ENCODE measurements around the gene GRIK4.
A peak's percentile ranks its signal among the peaks of the same experiment; 100 is the strongest.

Gene GRIK4

DNA sequence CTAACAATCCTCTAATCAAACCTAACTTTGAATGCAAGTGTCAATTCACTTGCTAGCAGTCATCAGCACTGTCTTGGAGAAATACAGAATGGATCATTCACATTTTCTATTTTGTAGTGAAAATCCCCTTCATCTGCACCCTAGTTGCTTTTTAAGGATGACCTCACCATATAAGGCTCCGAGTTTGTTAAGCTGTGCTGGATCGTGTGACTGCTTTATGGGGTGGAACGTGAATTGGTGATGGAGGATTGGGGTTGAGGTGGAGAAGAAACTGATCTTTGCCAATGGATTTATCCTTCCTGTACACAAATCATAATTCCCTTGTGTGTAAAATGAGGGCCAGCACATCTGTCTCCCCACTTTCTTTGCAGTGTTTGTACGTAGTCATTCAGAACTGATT, 426.7 kb downstream of the GRIK4 start:
- no peak for DNase-seq (ENCODE audit: low spot score in 2 of 2)
- no peaks in the 10 kb centered on the region for H3K27me3 ChIP-seq (ENCODE audit: low read depth)
- no peak overlapping the region for H3K4me3 ChIP-seq
- in situ Hi-C loops (cut with MboI; ENCODE audit: low sequenced_read_pairs) = no loop called here
- H3K9me3 ChIP-seq = no peaks in the 10 kb centered on the region
- no peaks in the 10 kb centered on the region for H3K36me3 ChIP-seq (replicated peaks)
- peaks cover 17% of the 10 kb centered on the region for H3K4me1 ChIP-seq

DNA sequence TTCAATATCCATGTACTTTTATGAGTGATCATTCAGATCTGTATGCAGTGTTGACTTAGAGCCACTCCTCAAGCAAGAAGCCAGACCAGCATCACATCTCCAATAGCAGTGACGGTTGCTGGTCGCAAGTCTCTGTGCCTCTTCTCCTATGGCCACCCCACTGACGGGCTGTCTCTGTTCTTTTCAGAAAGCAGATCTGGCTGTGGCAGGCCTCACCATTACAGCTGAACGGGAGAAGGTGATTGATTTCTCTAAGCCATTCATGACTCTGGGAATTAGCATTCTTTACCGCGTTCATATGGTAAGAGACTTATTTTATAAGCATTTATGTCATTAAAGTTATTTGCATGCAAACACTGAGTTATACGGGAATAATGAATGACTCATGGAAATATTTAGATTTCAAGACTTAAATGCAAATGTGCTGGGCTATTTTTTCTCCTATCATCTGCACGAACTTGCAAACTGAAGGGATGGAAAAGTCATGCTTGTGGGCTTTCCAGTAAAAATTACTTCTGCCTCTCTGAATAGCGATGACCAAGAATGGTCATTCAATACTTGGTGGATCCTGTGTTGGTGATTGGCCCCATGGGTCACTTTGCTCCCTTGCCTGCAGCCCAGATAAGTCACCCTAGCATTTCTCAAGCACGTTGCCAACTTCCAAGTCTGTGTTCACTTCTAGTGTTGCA, 428.8 kb downstream of the GRIK4 start:
- no peaks in the 10 kb centered on the region for H3K36me3 ChIP-seq (replicated peaks)
- in situ Hi-C loops (cut with MboI; ENCODE audit: low sequenced_read_pairs) = no loop called here
- no peak overlapping the region for H3K4me3 ChIP-seq
- peak; percentile 76 to 83 for DNase-seq (ENCODE audit: low spot score in 2 of 2)
- peaks cover 17% of the 10 kb centered on the region for H3K4me1 ChIP-seq
- no peaks in the 10 kb centered on the region for H3K27me3 ChIP-seq (ENCODE audit: low read depth)
- no peaks in the 10 kb centered on the region for H3K9me3 ChIP-seq

DNA sequence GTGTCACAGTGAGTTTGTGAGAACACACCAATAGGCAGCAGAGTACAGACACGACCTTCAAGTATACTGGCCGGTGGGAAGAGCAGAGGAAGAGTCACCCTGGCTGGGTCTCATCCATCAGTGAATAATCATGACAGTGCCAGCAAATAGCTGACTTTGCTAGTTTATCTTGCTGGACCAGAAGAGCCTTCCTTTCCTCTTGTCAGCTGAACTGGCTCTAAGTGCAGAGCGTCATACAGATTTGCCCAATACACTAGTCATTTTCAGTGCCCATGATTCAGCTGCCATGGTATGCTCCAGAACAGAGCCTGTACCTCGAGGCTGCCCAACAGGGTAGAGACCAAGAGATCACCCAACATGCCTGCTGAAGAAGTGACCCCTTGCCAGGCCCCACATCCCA, 429.5 kb downstream of the GRIK4 start:
- H3K27me3 ChIP-seq (ENCODE audit: low read depth) = no peaks in the 10 kb centered on the region
- in situ Hi-C loops (cut with MboI; ENCODE audit: low sequenced_read_pairs) = no loop called here
- DNase-seq (ENCODE audit: low spot score in 2 of 2) = no peak
- H3K4me1 ChIP-seq = peaks cover 17% of the 10 kb centered on the region
- no peaks in the 10 kb centered on the region for H3K9me3 ChIP-seq
- H3K36me3 ChIP-seq (replicated peaks) = no peaks in the 10 kb centered on the region
- H3K4me3 ChIP-seq = no peak overlapping the region

DNA sequence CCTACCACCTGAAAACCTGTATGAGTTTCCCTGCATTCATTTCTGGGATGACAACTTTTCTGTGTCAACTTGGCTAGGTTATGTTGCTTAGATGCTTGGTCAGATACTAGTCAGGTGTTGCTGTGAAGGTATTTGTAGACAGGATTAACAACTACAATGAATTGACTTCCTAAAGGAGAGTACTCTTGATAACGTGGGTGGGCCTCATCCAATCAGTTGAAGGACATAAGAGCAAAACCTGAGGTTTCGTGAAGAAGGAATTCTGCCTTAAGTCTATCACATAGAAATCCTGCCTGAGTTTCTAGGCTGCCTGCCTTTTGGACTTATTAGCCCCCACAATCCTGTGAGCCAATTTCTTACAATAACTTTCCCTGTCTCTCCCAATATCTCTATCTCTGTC, 431.2 kb downstream of the GRIK4 start:
- Histone ChIP-seq H3K9me3 (no peaks in the 10 kb centered on the region), H3K4me1 (peaks cover 21% of the 10 kb centered on the region), H3K27me3 (ENCODE audit: low read depth) (no peaks in the 10 kb centered on the region), H3K4me3 (no peak overlapping the region), H3K36me3 (replicated peaks) (no peaks in the 10 kb centered on the region)
- DNase-seq (ENCODE audit: low spot score in 2 of 2) = no peak
- in situ Hi-C loops (cut with MboI; ENCODE audit: low sequenced_read_pairs) = no loop called here

DNA sequence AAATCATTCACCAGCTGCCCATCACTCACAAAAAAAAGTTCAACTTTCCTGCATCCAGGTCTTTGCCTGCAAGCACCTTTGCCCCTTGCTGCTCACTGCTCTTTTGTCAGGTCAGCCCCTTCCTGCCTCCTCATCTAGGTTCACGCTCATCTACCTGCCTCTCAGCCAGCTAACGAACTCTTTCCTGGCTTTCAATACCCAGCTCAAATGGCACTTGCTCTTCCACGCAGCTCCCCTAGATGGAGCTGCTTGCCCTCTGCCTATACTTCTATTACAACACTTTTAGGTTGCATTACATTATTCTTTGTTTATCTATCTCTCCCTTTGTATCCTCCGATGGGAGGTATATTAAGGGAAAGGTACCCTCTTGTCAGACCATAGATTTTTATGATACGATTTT, 433.5 kb downstream of the GRIK4 start:
- Histone ChIP-seq H3K4me1 (peaks cover 25% of the 10 kb centered on the region), H3K27me3 (ENCODE audit: low read depth) (no peaks in the 10 kb centered on the region), H3K36me3 (replicated peaks) (no peaks in the 10 kb centered on the region), H3K9me3 (no peaks in the 10 kb centered on the region), H3K4me3 (no peak overlapping the region)
- in situ Hi-C loops (cut with MboI; ENCODE audit: low sequenced_read_pairs) = no loop called here
- DNase-seq (ENCODE audit: low spot score in 2 of 2) = no peak

DNA sequence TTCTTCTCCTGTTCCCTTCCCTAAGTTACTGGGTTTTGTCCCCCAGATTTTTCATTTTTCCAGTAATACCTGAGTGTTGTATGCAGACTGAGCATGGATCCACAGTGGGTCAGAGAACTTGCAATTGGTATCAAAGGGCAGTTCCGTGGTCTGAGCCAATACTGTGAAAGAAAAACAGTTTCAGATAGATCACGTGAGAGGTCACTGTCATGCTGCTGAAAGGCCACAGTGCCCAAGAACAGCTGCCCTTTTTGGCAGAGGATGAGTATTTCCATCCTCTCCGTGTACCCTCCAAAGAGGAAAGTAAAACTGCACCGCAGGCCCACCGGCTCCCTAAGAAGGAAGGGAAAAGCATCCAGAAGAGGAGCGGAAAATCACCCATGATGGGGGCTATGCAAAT, 439.3 kb downstream of the GRIK4 start:
- no peaks in the 10 kb centered on the region for H3K9me3 ChIP-seq
- H3K27me3 ChIP-seq (ENCODE audit: low read depth) = no peaks in the 10 kb centered on the region
- H3K4me3 ChIP-seq = no peak overlapping the region
- in situ Hi-C loops (cut with MboI; ENCODE audit: low sequenced_read_pairs) = loop anchor here (5.0 kb wide), 1 partner anchor 439 kb away; the partner anchor contains the start of gene GRIK4
- no peak for DNase-seq (ENCODE audit: low spot score in 2 of 2)
- H3K36me3 ChIP-seq (replicated peaks) = no peaks in the 10 kb centered on the region
- H3K4me1 ChIP-seq = peaks cover 16% of the 10 kb centered on the region

DNA sequence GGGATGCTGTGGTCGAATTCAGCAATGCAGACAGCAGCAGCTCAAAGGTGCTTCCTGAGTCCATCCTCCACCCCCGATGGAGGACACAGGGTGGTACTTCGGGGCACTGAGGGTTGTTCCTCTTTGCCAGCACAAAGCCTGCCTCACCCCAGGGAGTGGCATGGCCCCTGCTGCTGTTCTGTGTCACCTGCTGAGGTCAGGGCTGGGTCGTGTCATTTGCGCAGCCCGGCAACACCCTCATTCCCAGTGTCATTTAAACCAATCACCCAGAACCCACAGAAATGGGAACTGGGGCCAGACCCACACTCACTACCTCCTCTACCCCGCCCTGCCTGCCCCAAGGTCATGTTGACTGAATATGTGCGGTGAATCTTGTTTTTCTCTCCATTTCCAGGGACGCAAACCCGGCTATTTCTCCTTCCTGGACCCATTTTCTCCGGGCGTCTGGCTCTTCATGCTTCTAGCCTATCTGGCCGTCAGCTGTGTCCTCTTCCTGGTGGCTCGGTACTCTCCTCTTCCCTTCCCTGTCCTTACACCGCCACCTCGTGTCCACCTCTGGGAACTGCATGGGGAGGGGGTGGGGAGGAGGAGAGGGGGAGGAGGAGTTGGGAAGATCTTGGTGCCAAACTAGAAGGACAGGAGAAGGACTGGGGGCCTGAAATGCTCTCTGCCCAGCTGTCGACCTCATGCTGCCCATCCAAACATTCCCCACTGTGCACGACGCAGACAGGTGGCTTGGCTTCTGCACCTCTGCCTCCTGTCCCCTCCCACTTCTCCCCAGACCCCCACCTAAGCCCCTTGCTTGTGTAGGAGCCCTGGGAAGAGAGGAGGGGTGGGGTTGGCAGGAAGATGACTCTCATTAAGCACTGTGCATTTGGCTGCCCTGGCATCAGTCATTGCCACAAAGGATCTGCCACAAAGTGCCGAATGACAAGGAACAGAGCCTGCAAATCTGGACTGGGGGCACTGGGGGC, 441.2 kb downstream of the GRIK4 start:
- in situ Hi-C loops (cut with MboI; ENCODE audit: low sequenced_read_pairs) = loop anchor here (5.0 kb wide), 1 partner anchor 440 kb away; the partner anchor contains the start of gene GRIK4
- Histone ChIP-seq H3K4me3 (no peak overlapping the region), H3K9me3 (no peaks in the 10 kb centered on the region), H3K4me1 (peaks cover 11% of the 10 kb centered on the region), H3K36me3 (replicated peaks) (no peaks in the 10 kb centered on the region), H3K27me3 (ENCODE audit: low read depth) (no peaks in the 10 kb centered on the region)
- DNase-seq (ENCODE audit: low spot score in 2 of 2) = peak; percentile 80 to 93

DNA sequence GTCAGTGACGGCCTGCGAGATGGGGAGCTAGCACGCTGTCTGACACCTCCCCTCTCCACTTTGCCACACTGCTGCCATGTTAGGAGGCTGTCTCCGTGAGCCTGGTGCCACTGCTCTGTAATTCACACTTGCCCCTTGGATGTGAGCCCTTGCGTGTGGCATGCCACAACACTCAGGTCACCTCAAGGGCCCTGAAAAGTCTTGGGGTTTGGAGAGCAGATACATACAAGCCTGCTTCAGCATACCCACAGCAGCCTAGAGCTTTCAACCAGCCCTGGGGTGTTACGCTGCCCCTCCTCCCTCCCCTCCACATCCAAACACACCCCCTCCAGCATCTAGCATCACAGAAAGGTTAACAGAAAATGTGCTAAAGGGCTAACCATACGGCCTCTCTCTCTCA, 442.8 kb downstream of the GRIK4 start:
- Histone ChIP-seq H3K4me3 (no peak overlapping the region), H3K9me3 (no peaks in the 10 kb centered on the region), H3K27me3 (ENCODE audit: low read depth) (no peaks in the 10 kb centered on the region), H3K4me1 (peaks cover 3% of the 10 kb centered on the region; the same call in 1 of the 2 replicates), H3K36me3 (replicated peaks) (no peaks in the 10 kb centered on the region)
- in situ Hi-C loops (cut with MboI; ENCODE audit: low sequenced_read_pairs) = loop anchor here (5.0 kb wide), 1 partner anchor 442 kb away; the partner anchor contains the start of gene GRIK4
- no peak for DNase-seq (ENCODE audit: low spot score in 2 of 2)

DNA sequence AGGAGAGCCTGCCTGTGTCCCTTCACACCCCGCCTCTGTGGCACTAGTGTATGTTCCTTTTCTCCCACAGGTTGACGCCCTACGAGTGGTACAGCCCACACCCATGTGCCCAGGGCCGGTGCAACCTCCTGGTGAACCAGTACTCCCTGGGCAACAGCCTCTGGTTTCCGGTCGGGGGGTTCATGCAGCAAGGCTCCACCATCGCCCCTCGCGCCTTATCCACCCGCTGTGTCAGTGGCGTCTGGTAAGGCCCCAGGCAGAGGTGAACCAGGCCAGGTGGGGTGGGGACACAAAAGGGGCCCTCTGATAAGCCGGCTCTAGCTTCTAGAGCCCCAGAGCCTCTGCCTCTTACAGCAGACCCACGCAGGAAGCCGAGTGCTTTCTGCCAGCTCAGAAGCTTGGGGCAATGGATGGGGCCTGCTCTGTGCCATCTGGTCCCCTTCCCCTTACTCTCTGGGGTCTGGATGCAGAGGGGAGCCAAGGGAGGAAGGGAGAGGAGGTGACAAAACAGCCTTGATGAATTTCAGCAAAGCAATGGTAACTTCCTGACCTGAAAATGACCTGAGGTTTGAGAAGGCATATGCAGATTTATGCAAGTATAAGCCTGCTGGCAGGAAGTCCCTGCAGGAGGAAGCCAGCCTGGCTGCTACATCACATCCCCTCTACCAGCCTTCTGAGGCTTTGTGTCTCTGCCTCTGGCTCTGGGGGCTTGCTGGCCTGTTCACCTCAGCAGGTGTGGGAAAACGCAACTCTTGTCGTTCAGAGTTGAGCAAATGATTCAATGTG, 445.4 kb downstream of the GRIK4 start:
- in situ Hi-C loops (cut with MboI; ENCODE audit: low sequenced_read_pairs) = no loop called here
- Histone ChIP-seq H3K27me3 (ENCODE audit: low read depth) (no peaks in the 10 kb centered on the region), H3K4me1 (peaks cover 3% of the 10 kb centered on the region; the same call in 1 of the 2 replicates), H3K9me3 (no peaks in the 10 kb centered on the region), H3K36me3 (replicated peaks) (no peaks in the 10 kb centered on the region), H3K4me3 (no peak overlapping the region)
- DNase-seq (ENCODE audit: low spot score in 2 of 2) = no peak

DNA sequence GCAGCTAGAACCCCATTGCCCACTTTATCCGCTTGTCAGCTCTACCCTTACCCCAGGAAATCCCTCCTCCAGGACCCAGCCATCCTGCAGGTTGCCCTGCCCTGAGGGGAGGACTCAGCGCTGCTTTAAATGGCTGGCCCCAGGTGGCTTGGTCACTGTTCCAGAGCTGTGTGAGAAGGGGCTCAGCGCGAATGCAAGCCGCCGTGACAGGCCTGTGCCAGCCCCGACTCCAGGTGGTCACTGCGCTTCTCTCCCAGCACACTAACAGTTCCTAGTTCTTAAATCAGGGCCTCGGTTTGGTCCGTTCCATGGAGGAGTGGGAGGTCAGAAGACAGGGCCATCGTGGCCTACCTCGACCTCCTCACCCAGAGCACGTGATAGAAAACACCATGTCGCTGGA, 446.6 kb downstream of the GRIK4 start:
- H3K9me3 ChIP-seq = no peaks in the 10 kb centered on the region
- H3K27me3 ChIP-seq (ENCODE audit: low read depth) = no peaks in the 10 kb centered on the region; the same call in 1 of the 2 replicates
- in situ Hi-C loops (cut with MboI; ENCODE audit: low sequenced_read_pairs) = no loop called here
- no peaks in the 10 kb centered on the region for H3K36me3 ChIP-seq (replicated peaks)
- no peak overlapping the region for H3K4me3 ChIP-seq
- DNase-seq (ENCODE audit: low spot score in 2 of 2) = no peak
- no peaks in the 10 kb centered on the region for H3K4me1 ChIP-seq

DNA sequence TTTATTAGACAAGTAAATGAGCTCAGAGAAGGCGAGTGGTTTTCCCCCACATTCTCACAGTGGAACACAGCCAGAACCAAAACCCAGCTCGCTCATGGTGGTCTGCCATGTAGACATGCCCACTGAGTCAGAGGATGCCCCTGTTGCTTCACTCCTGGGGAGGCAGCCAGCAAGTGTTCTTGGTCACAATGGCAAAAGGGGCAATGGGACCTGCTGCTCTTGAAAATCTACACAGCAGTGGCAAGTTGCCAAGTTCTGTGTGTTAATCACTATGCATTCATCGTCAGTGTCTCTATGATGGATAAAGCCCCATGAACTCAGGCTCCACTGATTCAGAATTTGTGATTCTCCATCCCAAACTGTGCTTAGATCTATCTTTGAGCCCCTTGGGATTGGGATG, 447.6 kb downstream of the GRIK4 start:
- Histone ChIP-seq H3K9me3 (no peaks in the 10 kb centered on the region), H3K4me1 (no peaks in the 10 kb centered on the region), H3K36me3 (replicated peaks) (no peaks in the 10 kb centered on the region), H3K4me3 (no peak overlapping the region), H3K27me3 (ENCODE audit: low read depth) (no peaks in the 10 kb centered on the region; the same call in 1 of the 2 replicates)
- in situ Hi-C loops (cut with MboI; ENCODE audit: low sequenced_read_pairs) = no loop called here
- no peak for DNase-seq (ENCODE audit: low spot score in 2 of 2)

DNA sequence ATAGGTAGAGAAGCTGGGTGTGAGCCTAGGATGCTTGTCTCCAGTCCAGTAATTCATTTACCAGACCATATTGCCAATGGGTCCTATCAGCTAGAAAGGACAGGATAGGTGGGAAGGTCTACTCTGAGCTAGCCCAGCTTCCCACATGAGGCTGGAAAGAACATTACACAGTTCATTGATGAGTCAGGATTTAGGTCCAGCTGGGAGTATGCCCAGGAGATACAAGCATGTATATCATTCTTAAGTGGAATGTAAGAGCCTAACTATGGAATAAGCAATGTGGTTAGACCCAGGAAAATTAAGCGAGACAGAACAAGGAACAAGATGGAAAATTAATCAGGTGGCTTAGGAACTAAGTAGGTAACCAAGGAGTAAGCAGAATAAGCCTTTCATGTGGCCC, 453.3 kb downstream of the GRIK4 start:
- Histone ChIP-seq H3K4me1 (no peaks in the 10 kb centered on the region), H3K9me3 (no peaks in the 10 kb centered on the region), H3K36me3 (replicated peaks) (no peaks in the 10 kb centered on the region), H3K27me3 (ENCODE audit: low read depth) (no peaks in the 10 kb centered on the region; the same call in 1 of the 2 replicates), H3K4me3 (no peak overlapping the region)
- in situ Hi-C loops (cut with MboI; ENCODE audit: low sequenced_read_pairs) = no loop called here
- no peak for DNase-seq (ENCODE audit: low spot score in 2 of 2)

DNA sequence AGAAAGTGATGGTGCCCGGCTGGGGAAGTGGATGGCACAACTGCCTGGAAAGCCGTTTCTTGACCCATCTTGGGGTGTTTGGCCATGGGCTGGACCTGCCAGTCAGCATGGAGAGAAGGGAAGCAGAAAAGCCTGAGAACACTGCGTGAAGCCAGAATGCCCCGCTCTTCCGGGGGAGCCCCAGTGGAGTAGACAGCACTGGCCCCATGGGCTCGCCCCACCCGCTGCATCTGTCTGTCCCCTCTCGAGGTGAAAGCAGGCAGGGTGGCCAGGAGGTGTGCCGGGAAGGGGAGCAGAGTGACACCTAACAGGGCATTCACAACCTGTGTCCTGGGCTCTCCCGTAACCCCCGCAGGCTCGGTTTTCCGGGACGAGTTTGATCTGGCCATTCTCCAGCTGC, 455.3 kb downstream of the GRIK4 start:
- Histone ChIP-seq H3K9me3 (no peaks in the 10 kb centered on the region), H3K36me3 (replicated peaks) (no peaks in the 10 kb centered on the region), H3K4me3 (no peak overlapping the region), H3K4me1 (no peaks in the 10 kb centered on the region), H3K27me3 (ENCODE audit: low read depth) (no peaks in the 10 kb centered on the region; the same call in 1 of the 2 replicates)
- in situ Hi-C loops (cut with MboI; ENCODE audit: low sequenced_read_pairs) = no loop called here
- no peak for DNase-seq (ENCODE audit: low spot score in 2 of 2)
